Stimulated activated CD4-positive, alpha-beta T cell treated with anti-CD3 and anti-CD28 coated beads, Interleukin-12 subunit alpha, Interleukin-12 subunit beta, amount 100 ng/mL, for 4 hours (primary cell): ENCODE measurements around the gene ARL4A.
A peak's percentile ranks its signal among the peaks of the same experiment; 100 is the strongest.
"Not testable (repeated sequence)": the region's sequence is repeated elsewhere in the genome, so short reads cannot be mapped to it uniquely, and the experiment has no call there.

Experiments
- DNase-seq: peaks from one replicate; pipeline ENCODE4 v3.0.0-alpha.2; 2020

Gene ARL4A

GRCh38 chr7:12670000-12670729 is 17.3 kb upstream of the ARL4A start:
- DNase-seq, result no peak

GRCh38 chr7:12670743-12671520 is 16.5 kb upstream of the ARL4A start:
- DNase-seq, result no peak

- DNase-seq, result not testable (repeated sequence)
These were observed 14.0 kb upstream of the ARL4A start for GRCh38 chr7:12673436-12673835.

GRCh38 chr7:12674053-12674452 is 13.4 kb upstream of the ARL4A start:
- DNase-seq, result no peak

- DNase-seq, result no peak
These were observed 12.6 kb upstream of the ARL4A start for GRCh38 chr7:12674861-12675260.

- no peak for DNase-seq
These were observed 3.5 kb upstream of the ARL4A start for GRCh38 chr7:12683678-12684585.

GRCh38 chr7:12684733-12685132 is 2.7 kb upstream of the ARL4A start:
- no peak for DNase-seq

GRCh38 chr7:12685550-12685949 is 1.9 kb upstream of the ARL4A start:
- no peak for DNase-seq

GRCh38 chr7:12686234-12686890 is 1.1 kb upstream of the ARL4A start:
- DNase-seq, result peak; percentile 88

- DNase-seq, result no peak
These were observed 312 bp downstream of the ARL4A start for GRCh38 chr7:12687718-12688171.

- DNase-seq, result not testable (repeated sequence)
These were observed 1.2 kb downstream of the ARL4A start for GRCh38 chr7:12688485-12689170.

- no peak for DNase-seq
These were observed 2.0 kb downstream of the ARL4A start for GRCh38 chr7:12689451-12689850.

GRCh38 chr7:12690041-12690878 is 2.8 kb downstream of the ARL4A start:
- no peak for DNase-seq

GRCh38 chr7:12691388-12691787 is 4.0 kb downstream of the ARL4A start:
- not testable (repeated sequence) for DNase-seq

- DNase-seq, result no peak
These were observed 4.6 kb downstream of the ARL4A start for GRCh38 chr7:12692035-12692434.

- DNase-seq, result no peak
These were observed 5.2 kb downstream of the ARL4A start for GRCh38 chr7:12692479-12693259.

- no peak for DNase-seq
These were observed 7.4 kb downstream of the ARL4A start for GRCh38 chr7:12694817-12695216.

- DNase-seq, result no peak
These were observed 8.5 kb downstream of the ARL4A start for GRCh38 chr7:12695965-12696364.

GRCh38 chr7:12699299-12699698 is 11.9 kb downstream of the ARL4A start:
- no peak for DNase-seq

- DNase-seq, result no peak
These were observed 14.0 kb downstream of the ARL4A start for GRCh38 chr7:12701433-12701832.
